ENCODE measurements around the gene CALML4. TPM values are rescaled to one million over a fixed set of nuclear protein-coding genes. Genes with fewer than 3 reads are reported as not detected.

The CALML4 gene
- total and polyA plus RNA-seq, 2 experiments from 2014 or later: 13.4 to 16.2 TPM

GRCh38 chr15:68192804-68193486, 12.2 kb downstream of the CALML4 start:
- H3K27me3 ChIP-seq (ENCODE audit: insufficient read depth): no peaks in the 10 kb centered on the region
- no peak for ATAC-seq
- H3K79me2 ChIP-seq (replicated peaks; ENCODE audit: insufficient read depth): no peaks in the 10 kb centered on the region
- no peaks in the 10 kb centered on the region; the same call in 1 of the 2 replicates for H4K20me1 ChIP-seq (replicated peaks; ENCODE audit: insufficient read depth)
- H3K36me3 ChIP-seq (ENCODE audit: insufficient read depth): peaks cover 7% of the 10 kb centered on the region; the same call in 1 of the 2 replicates
- Mint-ChIP-seq H3K9me3 (no peaks in the 10 kb centered on the region), H3K36me3 (ENCODE audit: low read depth) (peaks cover 30% of the 10 kb centered on the region), H3K27ac (no peak overlapping the region), H3K27me3 (ENCODE audit: insufficient read depth, low read depth, poor library complexity) (peaks cover 4% of the 10 kb centered on the region), H3K4me3 (no peak overlapping the region), H3K4me1 (peaks cover 15% of the 10 kb centered on the region)
- no peak overlapping the region for H2AFZ ChIP-seq
- no peak overlapping the region for H3K4me3 ChIP-seq
- no peak overlapping the region for H3K27ac ChIP-seq (ENCODE audit: low read depth)
- no peak overlapping the region for H3K4me2 ChIP-seq
- no peaks in the 10 kb centered on the region for H3K4me1 ChIP-seq (ENCODE audit: insufficient read depth)
- H3K9me2 ChIP-seq (ENCODE audit: insufficient read depth): no peaks in the 10 kb centered on the region
- TF ChIP-seq EZH2phosphoT487 (IDR thresholded peaks at IDR 0.05; ENCODE audit: unreplicated experiment): no peak
- H3F3A ChIP-seq (replicated peaks; ENCODE audit: low read depth): no peaks in the 10 kb centered on the region
- DNase-seq (ENCODE audit: low spot score): no peak

DNA sequence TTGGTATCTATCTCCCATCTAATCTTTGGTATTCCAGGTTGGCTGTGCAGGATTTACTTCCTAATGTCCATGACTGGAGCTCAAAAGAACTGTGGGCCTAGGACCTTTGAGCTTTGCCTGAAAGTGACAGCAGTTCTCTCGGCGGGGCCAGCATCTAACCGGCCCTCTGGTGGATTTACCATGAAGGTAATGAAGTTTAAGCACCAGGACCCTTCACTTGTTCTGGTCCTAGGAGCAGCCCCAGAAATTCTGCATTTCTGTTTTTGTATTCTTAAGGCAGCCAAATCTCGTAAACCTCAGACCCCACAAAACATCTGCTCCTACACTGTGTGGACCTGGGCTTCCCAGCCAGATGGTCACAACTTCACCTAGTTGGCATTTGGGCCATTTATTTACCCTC, 13.0 kb downstream of the CALML4 start:
- Histone ChIP-seq H3K27me3 (ENCODE audit: insufficient read depth) (no peaks in the 10 kb centered on the region), H2AFZ (no peak overlapping the region), H3K4me2 (no peak overlapping the region), H3F3A (replicated peaks; ENCODE audit: low read depth) (no peaks in the 10 kb centered on the region), H3K79me2 (replicated peaks; ENCODE audit: insufficient read depth) (no peaks in the 10 kb centered on the region), H3K4me3 (no peak overlapping the region), H3K9me2 (ENCODE audit: insufficient read depth) (no peaks in the 10 kb centered on the region), H3K27ac (ENCODE audit: low read depth) (peak overlapping the region; percentile 34; the same call in 1 of the 2 replicates), H3K4me1 (ENCODE audit: insufficient read depth) (no peaks in the 10 kb centered on the region), H3K36me3 (ENCODE audit: insufficient read depth) (peaks cover 7% of the 10 kb centered on the region; the same call in 1 of the 2 replicates), H4K20me1 (replicated peaks; ENCODE audit: insufficient read depth) (no peaks in the 10 kb centered on the region; the same call in 1 of the 2 replicates)
- DNase-seq (ENCODE audit: low spot score) (peak; percentile 44), ATAC-seq (peak; percentile 20)
- Mint-ChIP-seq H3K4me3 (no peak overlapping the region), H3K4me1 (peaks cover 15% of the 10 kb centered on the region), H3K27me3 (ENCODE audit: insufficient read depth, low read depth, poor library complexity) (peaks cover 2% of the 10 kb centered on the region), H3K9me3 (no peaks in the 10 kb centered on the region), H3K36me3 (ENCODE audit: low read depth) (peaks cover 27% of the 10 kb centered on the region), H3K27ac (no peak overlapping the region)
- TF ChIP-seq, protein P1, sequence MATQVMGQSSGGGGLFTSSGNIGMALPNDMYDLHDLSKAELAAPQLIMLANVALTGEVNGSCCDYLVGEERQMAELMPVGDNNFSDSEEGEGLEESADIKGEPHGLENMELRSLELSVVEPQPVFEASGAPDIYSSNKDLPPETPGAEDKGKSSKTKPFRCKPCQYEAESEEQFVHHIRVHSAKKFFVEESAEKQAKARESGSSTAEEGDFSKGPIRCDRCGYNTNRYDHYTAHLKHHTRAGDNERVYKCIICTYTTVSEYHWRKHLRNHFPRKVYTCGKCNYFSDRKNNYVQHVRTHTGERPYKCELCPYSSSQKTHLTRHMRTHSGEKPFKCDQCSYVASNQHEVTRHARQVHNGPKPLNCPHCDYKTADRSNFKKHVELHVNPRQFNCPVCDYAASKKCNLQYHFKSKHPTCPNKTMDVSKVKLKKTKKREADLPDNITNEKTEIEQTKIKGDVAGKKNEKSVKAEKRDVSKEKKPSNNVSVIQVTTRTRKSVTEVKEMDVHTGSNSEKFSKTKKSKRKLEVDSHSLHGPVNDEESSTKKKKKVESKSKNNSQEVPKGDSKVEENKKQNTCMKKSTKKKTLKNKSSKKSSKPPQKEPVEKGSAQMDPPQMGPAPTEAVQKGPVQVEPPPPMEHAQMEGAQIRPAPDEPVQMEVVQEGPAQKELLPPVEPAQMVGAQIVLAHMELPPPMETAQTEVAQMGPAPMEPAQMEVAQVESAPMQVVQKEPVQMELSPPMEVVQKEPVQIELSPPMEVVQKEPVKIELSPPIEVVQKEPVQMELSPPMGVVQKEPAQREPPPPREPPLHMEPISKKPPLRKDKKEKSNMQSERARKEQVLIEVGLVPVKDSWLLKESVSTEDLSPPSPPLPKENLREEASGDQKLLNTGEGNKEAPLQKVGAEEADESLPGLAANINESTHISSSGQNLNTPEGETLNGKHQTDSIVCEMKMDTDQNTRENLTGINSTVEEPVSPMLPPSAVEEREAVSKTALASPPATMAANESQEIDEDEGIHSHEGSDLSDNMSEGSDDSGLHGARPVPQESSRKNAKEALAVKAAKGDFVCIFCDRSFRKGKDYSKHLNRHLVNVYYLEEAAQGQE (IDR thresholded peaks at IDR 0.05; ENCODE audit: unreplicated experiment): no peak
- TF ChIP-seq EZH2 (IDR thresholded peaks at IDR 0.05; ENCODE audit: low read depth, unreplicated experiment): no peak
- no peak for TF ChIP-seq JUNB (IDR thresholded peaks at IDR 0.05; ENCODE audit: unreplicated experiment)
- TF ChIP-seq, protein P2, sequence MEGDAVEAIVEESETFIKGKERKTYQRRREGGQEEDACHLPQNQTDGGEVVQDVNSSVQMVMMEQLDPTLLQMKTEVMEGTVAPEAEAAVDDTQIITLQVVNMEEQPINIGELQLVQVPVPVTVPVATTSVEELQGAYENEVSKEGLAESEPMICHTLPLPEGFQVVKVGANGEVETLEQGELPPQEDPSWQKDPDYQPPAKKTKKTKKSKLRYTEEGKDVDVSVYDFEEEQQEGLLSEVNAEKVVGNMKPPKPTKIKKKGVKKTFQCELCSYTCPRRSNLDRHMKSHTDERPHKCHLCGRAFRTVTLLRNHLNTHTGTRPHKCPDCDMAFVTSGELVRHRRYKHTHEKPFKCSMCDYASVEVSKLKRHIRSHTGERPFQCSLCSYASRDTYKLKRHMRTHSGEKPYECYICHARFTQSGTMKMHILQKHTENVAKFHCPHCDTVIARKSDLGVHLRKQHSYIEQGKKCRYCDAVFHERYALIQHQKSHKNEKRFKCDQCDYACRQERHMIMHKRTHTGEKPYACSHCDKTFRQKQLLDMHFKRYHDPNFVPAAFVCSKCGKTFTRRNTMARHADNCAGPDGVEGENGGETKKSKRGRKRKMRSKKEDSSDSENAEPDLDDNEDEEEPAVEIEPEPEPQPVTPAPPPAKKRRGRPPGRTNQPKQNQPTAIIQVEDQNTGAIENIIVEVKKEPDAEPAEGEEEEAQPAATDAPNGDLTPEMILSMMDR (conservative IDR thresholded peaks at IDR 0.05; ENCODE audit: low read depth in 2 of 2): peak in 1 of 2 experiments; percentile 31; a peak in 1 of 4 replicates
- TF ChIP-seq ZNF114 (CRISPR knock-in tag; IDR thresholded peaks at IDR 0.05): no peak
- no peak; the same call in 1 of the 2 replicates for TF ChIP-seq POLR2AphosphoS5 (IDR thresholded peaks at IDR 0.05; ENCODE audit: low read depth)
- no peak for TF ChIP-seq CREB1 (CRISPR knock-in tag; IDR thresholded peaks at IDR 0.05; ENCODE audit: low read depth)
- TF ChIP-seq ZNF331 (CRISPR knock-in tag; IDR thresholded peaks at IDR 0.05; ENCODE audit: low read depth): no peak
